ENCODE data around the gene PDE4B. TPM values are rescaled to one million over a fixed set of nuclear protein-coding genes. Genes with fewer than 3 reads are reported as not detected.

The PDE4B gene
- total RNA-seq, 1 donor from 2014 or later: 0.57 TPM

DNA sequence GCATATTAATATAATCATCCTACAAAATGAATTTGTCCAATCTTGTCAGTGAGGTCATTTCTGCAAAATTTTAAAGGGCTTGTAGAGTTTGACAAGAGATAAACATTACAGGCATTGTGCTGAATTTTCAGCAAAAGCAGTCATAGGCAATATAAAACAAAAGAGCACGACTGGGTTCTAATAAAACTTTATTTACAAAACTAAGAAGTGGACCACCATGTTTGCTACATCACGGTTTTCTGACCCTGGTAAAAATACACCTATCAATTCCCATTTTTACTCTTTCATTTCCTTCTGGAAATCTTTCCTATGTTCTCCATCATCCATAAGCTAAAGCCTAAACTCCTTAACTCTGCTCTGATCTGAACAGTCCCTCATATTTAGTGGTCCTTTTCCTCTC lies 511.4 kb downstream of the PDE4B start:
- no peak overlapping the region for H3K27ac Mint-ChIP-seq (ENCODE audit: unreplicated experiment)
- H3K4me3 Mint-ChIP-seq (ENCODE audit: unreplicated experiment): no peak overlapping the region
- DNase-seq (ENCODE audit: low spot score): no peak
- peaks cover 6% of the 10 kb centered on the region for H3K4me1 Mint-ChIP-seq (ENCODE audit: low read depth)
- no peaks in the 10 kb centered on the region for H3K9me3 Mint-ChIP-seq (ENCODE audit: low read depth)
- H3K36me3 Mint-ChIP-seq (ENCODE audit: low read depth): no peaks in the 10 kb centered on the region
- H3K27me3 Mint-ChIP-seq (ENCODE audit: low read depth): no peaks in the 10 kb centered on the region
- TF ChIP-seq, protein P1, sequence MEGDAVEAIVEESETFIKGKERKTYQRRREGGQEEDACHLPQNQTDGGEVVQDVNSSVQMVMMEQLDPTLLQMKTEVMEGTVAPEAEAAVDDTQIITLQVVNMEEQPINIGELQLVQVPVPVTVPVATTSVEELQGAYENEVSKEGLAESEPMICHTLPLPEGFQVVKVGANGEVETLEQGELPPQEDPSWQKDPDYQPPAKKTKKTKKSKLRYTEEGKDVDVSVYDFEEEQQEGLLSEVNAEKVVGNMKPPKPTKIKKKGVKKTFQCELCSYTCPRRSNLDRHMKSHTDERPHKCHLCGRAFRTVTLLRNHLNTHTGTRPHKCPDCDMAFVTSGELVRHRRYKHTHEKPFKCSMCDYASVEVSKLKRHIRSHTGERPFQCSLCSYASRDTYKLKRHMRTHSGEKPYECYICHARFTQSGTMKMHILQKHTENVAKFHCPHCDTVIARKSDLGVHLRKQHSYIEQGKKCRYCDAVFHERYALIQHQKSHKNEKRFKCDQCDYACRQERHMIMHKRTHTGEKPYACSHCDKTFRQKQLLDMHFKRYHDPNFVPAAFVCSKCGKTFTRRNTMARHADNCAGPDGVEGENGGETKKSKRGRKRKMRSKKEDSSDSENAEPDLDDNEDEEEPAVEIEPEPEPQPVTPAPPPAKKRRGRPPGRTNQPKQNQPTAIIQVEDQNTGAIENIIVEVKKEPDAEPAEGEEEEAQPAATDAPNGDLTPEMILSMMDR (IDR thresholded peaks at IDR 0.05): no peak

- TF ChIP-seq, protein P1 (IDR thresholded peaks at IDR 0.05): no peak
- DNase-seq (ENCODE audit: low spot score): no peak
- Mint-ChIP-seq H3K4me1 (ENCODE audit: low read depth) (peaks cover 6% of the 10 kb centered on the region), H3K36me3 (ENCODE audit: low read depth) (no peaks in the 10 kb centered on the region), H3K27ac (ENCODE audit: unreplicated experiment) (no peak overlapping the region), H3K9me3 (ENCODE audit: low read depth) (no peaks in the 10 kb centered on the region), H3K4me3 (ENCODE audit: unreplicated experiment) (no peak overlapping the region), H3K27me3 (ENCODE audit: low read depth) (no peaks in the 10 kb centered on the region)
These were observed 513.2 kb downstream of the PDE4B start for GRCh38 chr1:66305927-66306326.

- no peaks in the 10 kb centered on the region for H3K9me3 Mint-ChIP-seq (ENCODE audit: low read depth)
- DNase-seq (ENCODE audit: low spot score): no peak
- TF ChIP-seq, protein P1 (IDR thresholded peaks at IDR 0.05): no peak
- H3K27me3 Mint-ChIP-seq (ENCODE audit: low read depth): no peaks in the 10 kb centered on the region
- H3K27ac Mint-ChIP-seq (ENCODE audit: unreplicated experiment): no peak overlapping the region
- H3K36me3 Mint-ChIP-seq (ENCODE audit: low read depth): no peaks in the 10 kb centered on the region
- no peaks in the 10 kb centered on the region for H3K4me1 Mint-ChIP-seq (ENCODE audit: low read depth)
- no peak overlapping the region for H3K4me3 Mint-ChIP-seq (ENCODE audit: unreplicated experiment)
These were observed 516.5 kb downstream of the PDE4B start for GRCh38 chr1:66309006-66309741.

DNA sequence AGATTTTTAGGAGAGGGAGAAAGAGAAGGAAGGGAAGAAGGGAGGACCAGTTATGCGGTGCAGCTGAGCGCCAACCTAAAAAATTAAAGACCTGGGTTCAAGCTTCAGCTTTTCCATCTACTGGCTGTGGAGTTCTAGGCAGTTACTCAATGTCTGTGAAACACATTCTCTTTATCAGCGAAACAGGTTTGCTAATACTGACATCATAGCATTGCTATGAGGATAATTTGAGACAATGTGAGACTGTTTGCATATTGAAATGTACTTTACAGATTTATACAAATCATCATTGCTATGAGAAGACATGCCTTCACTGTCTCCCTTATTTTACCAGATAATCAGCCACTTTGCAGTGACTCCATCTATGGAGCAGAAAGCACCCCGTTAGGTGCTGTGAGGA lies 518.4 kb downstream of the PDE4B start:
- Mint-ChIP-seq H3K4me3 (ENCODE audit: unreplicated experiment) (no peak overlapping the region), H3K36me3 (ENCODE audit: low read depth) (no peaks in the 10 kb centered on the region), H3K9me3 (ENCODE audit: low read depth) (no peaks in the 10 kb centered on the region), H3K27ac (ENCODE audit: unreplicated experiment) (no peak overlapping the region), H3K4me1 (ENCODE audit: low read depth) (peaks cover 6% of the 10 kb centered on the region), H3K27me3 (ENCODE audit: low read depth) (no peaks in the 10 kb centered on the region)
- TF ChIP-seq, protein P1 (IDR thresholded peaks at IDR 0.05): no peak
- no peak for DNase-seq (ENCODE audit: low spot score)

DNA sequence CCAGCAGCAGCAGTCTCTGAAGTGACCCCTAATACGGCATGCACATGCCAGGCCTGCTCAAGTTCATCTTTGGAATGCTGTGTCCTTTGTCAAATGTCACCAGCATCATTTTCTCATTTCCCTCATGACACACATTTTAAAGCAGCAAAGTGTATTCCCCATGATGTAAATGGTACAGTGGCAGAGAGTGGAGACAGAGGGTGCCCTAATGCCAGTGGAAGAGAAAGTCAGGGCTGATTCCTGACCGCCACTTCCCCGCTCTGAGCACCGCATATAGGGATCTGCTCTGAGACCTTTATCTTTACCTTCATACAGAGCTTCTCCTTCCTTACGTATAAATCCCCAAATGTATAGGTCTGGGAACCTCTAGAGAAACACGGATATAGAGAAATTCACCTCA lies 518.9 kb downstream of the PDE4B start:
- Mint-ChIP-seq H3K4me3 (ENCODE audit: unreplicated experiment) (no peak overlapping the region), H3K9me3 (ENCODE audit: low read depth) (no peaks in the 10 kb centered on the region), H3K27me3 (ENCODE audit: low read depth) (no peaks in the 10 kb centered on the region), H3K27ac (ENCODE audit: unreplicated experiment) (no peak overlapping the region), H3K36me3 (ENCODE audit: low read depth) (no peaks in the 10 kb centered on the region), H3K4me1 (ENCODE audit: low read depth) (peaks cover 11% of the 10 kb centered on the region)
- TF ChIP-seq, protein P1 (IDR thresholded peaks at IDR 0.05): no peak
- DNase-seq (ENCODE audit: low spot score): no peak
